ENCODE results near the gene CD82.

GRCh38 chr11:44531116-44531504 is 34.4 kb upstream of the CD82 start:
- TF ChIP-seq CTCF (IDR thresholded peaks at IDR 0.05; ENCODE audit: insufficient read depth, low read length, poor library complexity, severe bottlenecking) (no peak), EZH2phosphoT487 (conservative IDR thresholded peaks at IDR 0.05; ENCODE audit: low read length) (no peak)

Measured in SU-DHL-6 (cell line).